Hematopoietic multipotent progenitor cell treated with erythropoietin and hydrocortisone succinate and interleukin-3 and kit ligand, for 4 days (in vitro differentiated cells): Measurements from ENCODE around the gene BRPF1.

Experiments
- DNase-seq: peaks from one replicate; pipeline ENCODE4 v3.0.0-alpha.2; 2015

BRPF1 gene

GRCh38 chr3:9792405-9793160, 61.0 kb downstream of the BRPF1 start, which contains the start of the genes ARPC4 and TADA3:
TSS of gene ARPC4 (plus strand) at chr3:9793082. CDS start at chr3:9793122, 40 bp downstream.
TSS of gene TADA3 (minus strand) at chr3:9792473. CDS start at chr3:9791466, 1,007 bp downstream.
- peak; percentile 98 for DNase-seq

- DNase-seq = peak; percentile 78
Observed at GRCh38 chr3:9793161-9793781, 61.7 kb downstream of the BRPF1 start.

- DNase-seq = no peak
Observed at GRCh38 chr3:9794400-9794799, 62.9 kb downstream of the BRPF1 start.

- DNase-seq = no peak
Observed at GRCh38 chr3:9795207-9795606, 63.7 kb downstream of the BRPF1 start.

- DNase-seq = no peak
Observed at GRCh38 chr3:9797196-9797945, 65.8 kb downstream of the BRPF1 start.
